ENCODE results near the gene FAM50B.

GRCh38 chr6:3825851-3826581 lies 23.2 kb upstream of the FAM50B start:
- TF ChIP-seq EZH2 (IDR thresholded peaks at IDR 0.05; ENCODE audit: low read depth) (no peak), CTCF (conservative IDR thresholded peaks at IDR 0.05) (no peak)

Measured in PC-9 (cell line).